C4-2B (cell line): Measurements from ENCODE around the gene SYT12.

ENCODE experiments used
- ZFX ChIP-seq: fragments of 450-650 bp; IDR thresholded peaks from 2 replicates; pipeline ENCODE4 v1.6.1; 2017
- TF ChIP-seq, protein P1 (sequence below): fragments of 450-650 bp; conservative IDR thresholded peaks from 2 replicates; pipeline ENCODE4 v1.5.1; 2017; ENCODE audit warnings: mild to moderate bottlenecking

DNA sequence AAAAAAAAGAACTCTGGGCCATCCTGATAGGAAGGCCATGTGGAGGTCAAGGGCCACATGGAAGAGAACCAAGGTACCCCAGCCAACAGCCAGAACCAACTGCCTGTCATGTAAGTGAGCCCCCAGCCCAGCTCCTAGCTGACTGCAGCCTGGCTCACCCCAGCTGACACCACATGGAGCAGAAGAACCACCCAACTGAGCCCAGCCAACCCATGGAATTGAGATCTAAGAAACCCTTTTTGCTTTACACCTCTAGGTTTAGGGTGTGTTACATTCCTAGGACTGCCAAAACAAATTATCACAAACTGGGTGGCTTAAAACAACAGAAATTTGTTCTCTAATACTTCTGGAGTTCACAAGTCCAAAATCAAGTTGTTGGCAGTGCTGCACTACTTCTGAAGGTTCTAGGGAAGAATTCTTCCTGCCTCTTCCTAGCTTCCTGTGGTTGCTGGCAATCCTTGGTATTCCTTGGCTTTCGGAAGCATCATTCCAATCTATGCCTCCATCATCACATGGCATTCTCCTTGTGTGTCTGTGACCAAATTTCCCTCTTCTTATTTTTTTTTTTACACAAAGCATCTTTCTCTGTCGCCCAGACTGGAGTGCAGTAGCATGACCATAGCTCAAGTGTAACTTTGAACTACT is 43.5 kb upstream of the SYT12 start:
- TF ChIP-seq, protein P1, sequence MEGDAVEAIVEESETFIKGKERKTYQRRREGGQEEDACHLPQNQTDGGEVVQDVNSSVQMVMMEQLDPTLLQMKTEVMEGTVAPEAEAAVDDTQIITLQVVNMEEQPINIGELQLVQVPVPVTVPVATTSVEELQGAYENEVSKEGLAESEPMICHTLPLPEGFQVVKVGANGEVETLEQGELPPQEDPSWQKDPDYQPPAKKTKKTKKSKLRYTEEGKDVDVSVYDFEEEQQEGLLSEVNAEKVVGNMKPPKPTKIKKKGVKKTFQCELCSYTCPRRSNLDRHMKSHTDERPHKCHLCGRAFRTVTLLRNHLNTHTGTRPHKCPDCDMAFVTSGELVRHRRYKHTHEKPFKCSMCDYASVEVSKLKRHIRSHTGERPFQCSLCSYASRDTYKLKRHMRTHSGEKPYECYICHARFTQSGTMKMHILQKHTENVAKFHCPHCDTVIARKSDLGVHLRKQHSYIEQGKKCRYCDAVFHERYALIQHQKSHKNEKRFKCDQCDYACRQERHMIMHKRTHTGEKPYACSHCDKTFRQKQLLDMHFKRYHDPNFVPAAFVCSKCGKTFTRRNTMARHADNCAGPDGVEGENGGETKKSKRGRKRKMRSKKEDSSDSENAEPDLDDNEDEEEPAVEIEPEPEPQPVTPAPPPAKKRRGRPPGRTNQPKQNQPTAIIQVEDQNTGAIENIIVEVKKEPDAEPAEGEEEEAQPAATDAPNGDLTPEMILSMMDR = no peak
- no peak for TF ChIP-seq ZFX
